Stimulated activated CD8-positive, alpha-beta memory T cell treated with anti-CD3 and anti-CD28 coated beads, Interleukin-4, amount 100 ng/mL, for 1 hour (primary cell): ENCODE measurements around the gene DZANK1.
"Not testable (repeated sequence)": the region's sequence is repeated elsewhere in the genome, so short reads cannot be mapped to it uniquely, and the experiment has no call there.

Source experiments
- DNase-seq, 2 donors: peaks; one replicate each; pipeline ENCODE4 v3.0.0-alpha.2; 2020; ENCODE audit warnings: low read depth in 2 of 2, low spot score in 1 of 2

DZANK1 gene

DNA sequence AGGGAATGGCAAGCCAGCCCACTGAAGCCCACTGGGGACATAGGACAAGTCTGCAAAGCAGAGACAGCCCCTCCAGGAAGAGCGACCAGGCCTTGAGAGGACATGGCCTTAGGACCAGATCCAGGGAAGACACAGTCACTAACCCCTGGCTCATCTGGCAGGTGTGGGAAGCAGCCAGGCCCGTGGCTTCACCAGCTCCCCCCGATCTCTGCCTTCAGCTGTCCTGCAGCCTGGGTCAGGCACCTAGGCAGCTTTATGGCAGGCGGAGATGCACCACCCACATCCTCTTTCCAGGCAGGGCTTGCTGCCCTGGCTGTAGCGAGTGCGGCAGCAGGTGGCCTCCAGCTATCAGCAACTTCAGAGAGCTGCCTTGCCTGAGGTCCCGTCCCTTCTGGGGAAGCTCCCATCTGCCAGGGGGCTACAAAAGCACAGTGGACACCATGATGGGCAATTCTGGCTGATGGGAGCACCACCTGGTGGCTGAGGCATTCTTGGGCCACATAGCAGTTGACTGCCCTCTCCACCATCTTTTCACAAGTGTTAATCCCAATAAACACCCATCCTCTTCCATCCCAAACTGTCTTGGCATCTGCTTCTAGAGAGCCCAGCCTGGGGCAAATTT, 85.8 kb downstream of the DZANK1 start:
- no peak for DNase-seq

DNA sequence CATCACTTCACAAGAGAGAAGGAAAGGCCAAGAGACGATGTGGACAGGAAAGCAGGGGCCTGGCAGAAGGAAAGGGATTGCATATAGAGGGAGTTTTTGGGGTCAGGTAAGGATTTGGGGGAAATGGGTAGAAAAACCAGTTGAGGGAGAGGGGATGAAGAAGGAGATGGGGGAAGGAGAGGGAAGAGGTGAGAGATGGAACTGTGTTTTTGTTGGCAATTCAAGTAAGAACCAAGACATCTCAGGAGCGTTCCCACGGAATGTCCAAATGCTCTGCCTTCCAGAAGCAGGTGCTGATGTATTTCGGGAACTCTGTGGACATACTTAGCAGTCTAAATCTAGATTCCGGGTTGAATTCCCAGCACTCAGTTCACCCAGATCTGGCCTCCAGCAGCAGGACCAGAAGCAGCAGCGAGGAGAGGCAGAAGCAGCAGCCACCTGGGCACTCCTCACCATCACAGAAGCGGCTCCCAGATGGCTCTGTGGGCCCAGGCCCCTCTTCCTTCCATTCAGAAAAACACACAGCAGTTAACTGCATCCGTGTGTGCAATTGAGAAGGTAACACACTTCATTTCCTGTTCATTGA, 88.8 kb downstream of the DZANK1 start:
- no peak for DNase-seq

DNA sequence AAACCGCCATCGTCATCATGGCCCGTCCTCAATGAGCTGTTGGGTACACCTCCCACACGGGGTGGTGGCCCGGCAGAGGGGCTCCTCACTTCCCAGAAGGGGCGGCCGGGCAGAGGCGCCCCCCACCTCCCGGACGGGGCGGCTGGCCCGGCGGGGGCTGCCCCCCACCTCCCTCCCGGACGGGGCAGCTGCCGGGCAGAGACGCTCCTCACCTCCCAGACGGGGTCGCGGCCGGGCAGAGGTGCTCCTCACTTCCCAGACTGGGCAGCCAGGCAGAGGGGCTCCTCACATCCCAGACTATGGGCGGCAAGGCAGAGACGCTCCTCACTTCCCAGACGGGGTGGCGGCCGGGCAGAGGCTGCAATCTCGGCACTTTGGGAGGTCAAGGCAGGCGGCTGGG, 91.3 kb downstream of the DZANK1 start:
- not testable (repeated sequence) for DNase-seq

DNA sequence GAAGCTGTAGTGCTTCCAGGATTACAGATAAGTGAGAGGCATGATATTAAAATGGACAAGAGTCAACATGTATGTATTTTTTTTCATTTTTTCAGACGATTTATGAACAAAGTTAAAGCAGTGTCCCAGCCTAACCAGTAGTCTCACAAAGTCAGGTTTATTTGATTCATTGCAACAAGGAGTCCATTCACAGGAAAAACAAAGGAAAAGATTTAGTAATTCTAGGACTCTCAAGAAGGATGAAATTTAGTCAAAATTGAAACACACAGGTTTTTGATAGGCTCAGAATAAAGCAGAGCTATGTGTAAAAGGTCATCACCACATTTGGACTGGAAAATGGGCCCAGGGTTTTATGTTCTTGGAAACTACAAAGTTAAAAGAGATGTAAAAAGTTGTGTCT, 94.5 kb downstream of the DZANK1 start:
- no peak for DNase-seq

DNA sequence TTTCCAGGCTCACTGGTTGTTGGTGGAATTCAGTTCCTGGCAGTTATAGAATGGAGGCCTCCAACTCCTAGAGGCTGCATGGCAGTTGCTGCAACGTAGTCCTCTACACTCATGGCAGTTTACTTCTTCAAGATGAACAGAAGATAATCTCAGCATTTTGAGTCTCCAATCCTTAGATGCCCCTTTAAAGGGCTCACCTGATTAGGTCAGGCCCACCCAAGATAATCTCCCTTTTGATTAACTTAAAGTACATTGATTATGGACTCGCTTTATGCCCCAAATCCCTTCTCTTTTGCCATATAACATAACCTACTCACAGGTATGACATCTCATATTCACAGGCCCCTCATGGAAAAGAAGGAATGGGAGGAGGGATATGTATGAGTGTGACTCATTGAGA, 102.1 kb downstream of the DZANK1 start:
- no peak for DNase-seq

DNA sequence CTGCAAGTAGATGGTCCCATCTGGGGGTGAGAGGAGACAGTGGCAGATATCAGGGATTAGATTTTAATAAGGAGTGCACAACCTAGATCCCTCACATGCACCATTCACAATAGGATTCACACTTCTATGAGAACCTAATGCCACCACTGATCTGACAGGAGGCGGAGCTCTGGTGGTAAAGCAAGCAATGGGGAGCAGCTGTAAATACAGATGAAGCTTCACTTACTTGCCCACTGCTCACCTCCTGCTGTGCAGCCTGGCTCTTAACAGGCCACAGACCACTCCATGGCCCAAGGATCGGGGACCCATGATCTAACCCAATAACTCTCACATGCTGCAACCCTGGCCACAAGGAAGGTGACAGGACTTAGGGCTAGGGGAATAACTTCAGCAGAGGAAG, 103.1 kb downstream of the DZANK1 start:
- DNase-seq: no peak

- no peak for DNase-seq
Observed at GRCh38 chr20:18362916-18363315, 103.9 kb downstream of the DZANK1 start.

DNA sequence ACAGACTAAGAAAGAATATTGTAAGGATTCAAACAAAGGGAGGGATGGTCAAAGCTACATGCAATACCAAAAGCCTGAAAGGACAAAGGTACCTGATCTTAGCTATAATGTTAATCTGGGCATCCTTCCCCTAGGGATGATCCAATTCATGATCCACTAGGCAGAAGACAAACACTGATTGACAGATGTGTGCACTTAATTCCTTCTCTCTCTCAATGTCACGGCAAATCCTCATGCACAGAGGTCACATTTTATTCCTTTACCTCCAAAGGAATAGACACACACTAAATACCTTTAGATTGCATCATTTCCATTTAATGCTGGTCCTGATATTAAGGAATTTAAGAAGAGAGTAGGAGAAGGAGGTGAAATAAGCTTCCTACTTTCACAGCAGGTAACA, 105.2 kb downstream of the DZANK1 start:
- DNase-seq: no peak

- DNase-seq: no peak
Observed at GRCh38 chr20:18360635-18361034, 106.2 kb downstream of the DZANK1 start.

DNA sequence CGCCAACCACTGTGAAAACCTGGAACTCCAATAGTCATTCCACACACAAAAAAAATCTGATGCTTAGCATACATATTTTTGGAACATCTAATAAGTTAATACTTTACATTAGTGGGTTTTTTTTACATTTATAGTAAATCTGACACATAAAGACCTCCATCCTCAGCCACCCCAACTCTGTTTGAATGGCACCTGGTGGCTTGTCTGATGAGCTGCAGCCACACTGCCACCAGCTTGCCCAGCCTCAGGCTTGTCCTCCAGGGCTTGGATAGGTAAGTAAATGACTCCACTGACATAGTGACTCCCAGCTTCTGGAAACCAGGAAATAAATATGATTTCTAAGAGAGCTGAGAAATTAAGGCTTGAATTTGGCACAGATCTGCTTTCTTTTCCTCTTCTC, 107.0 kb downstream of the DZANK1 start:
- DNase-seq: no peak

- DNase-seq: not testable (repeated sequence)
Observed at GRCh38 chr20:18349749-18350148, 117.1 kb downstream of the DZANK1 start.
